PC-3 (cell line): ENCODE data around the gene CSRP2. TPM values are rescaled to one million over a fixed set of nuclear protein-coding genes. Genes with fewer than 3 reads are reported as not detected.

ENCODE experiments used
- ATAC-seq: fragments of 200-7000 bp; cut with Tn5 transposase; 2 replicates; pipeline ENCODE4 v1.9.1; 2020; ENCODE audit warnings: mild to moderate bottlenecking, moderate library complexity
- BruUV-seq: library from RNA; stranded (reverse); fragments of 400-500 nt; replicated peaks from 2 replicates; lab custom pipeline; 2021; lab: Mats Ljungman, UMichigan
- CTCF ChIA-PET: fragments of 300-600 bp; sonication (Branson Sonifier 250); formaldehyde crosslinking; loops from one replicate; lab custom pipeline; 2022; ENCODE audit warnings: antibody characterized with exemption; lab: Charles Lee
- POLR2A ChIA-PET: fragments of 300-600 bp; sonication (Branson Sonifier 250); formaldehyde crosslinking; loops from one replicate; lab custom pipeline; 2022; ENCODE audit warnings: antibody characterized with exemption; ENCODE audit not compliant: unreplicated experiment; lab: Charles Lee
- DNase-seq: peaks from one replicate; pipeline ENCODE4 v3.0.0-alpha.2; 2015
- H2AFZ ChIP-seq: fragments of 300-600 bp; sonication (generic); 2 replicates; pipeline ENCODE4 v1.6.0; 2016; ENCODE audit warnings: antibody characterized with exemption, low read length
- H3F3A ChIP-seq: fragments of 300-600 bp; sonication (generic); one replicate; pipeline ENCODE4 v1.6.0; 2017; ENCODE audit warnings: antibody characterized with exemption, low read length, control low read depth, mild to moderate bottlenecking; ENCODE audit not compliant: unreplicated experiment
- H3K27ac ChIP-seq: fragments of 300-600 bp; sonication (generic); 2 replicates; pipeline ENCODE4 v1.5.1; 2016; ENCODE audit warnings: mild to moderate bottlenecking, low read length
- H3K27me3 ChIP-seq: fragments of 300-600 bp; sonication (generic); 2 replicates; pipeline ENCODE4 v1.6.1; 2016; ENCODE audit warnings: low read length, mixed read lengths
- H3K36me3 ChIP-seq: fragments of 300-600 bp; sonication (generic); 2 replicates; pipeline ENCODE4 v1.6.1; 2016; ENCODE audit warnings: low read depth, mixed run types, low read length, mixed read lengths
- H3K4me1 ChIP-seq: fragments of 300-600 bp; sonication (generic); 2 replicates; pipeline ENCODE4 v1.5.1; 2016; ENCODE audit warnings: low read length; ENCODE audit not compliant: insufficient read depth
- H3K4me2 ChIP-seq: fragments of 300-600 bp; sonication (generic); 2 replicates; pipeline ENCODE4 v1.6.0; 2016; ENCODE audit warnings: low read length
- H3K4me3 ChIP-seq: fragments of 300-600 bp; sonication (generic); 2 replicates; pipeline ENCODE4 v1.5.1; 2016; ENCODE audit warnings: mild to moderate bottlenecking, low read length, mixed read lengths
- H3K79me2 ChIP-seq: fragments of 300-600 bp; sonication (generic); 2 replicates; pipeline ENCODE4 v1.6.1; 2017; ENCODE audit warnings: low read length, mixed read lengths
- H3K9ac ChIP-seq: fragments of 300-600 bp; sonication (generic); 2 replicates; pipeline ENCODE4 v1.6.0; 2016; ENCODE audit warnings: mild to moderate bottlenecking, low read length
- H3K9me2 ChIP-seq: fragments of 300-600 bp; sonication (generic); replicated peaks from 2 replicates; pipeline ENCODE4 v1.6.1; 2016; ENCODE audit warnings: mixed run types, low read length, mixed read lengths
- H3K9me3 ChIP-seq: fragments of 300-600 bp; sonication (generic); 2 replicates; pipeline ENCODE4 v1.6.1; 2016; ENCODE audit warnings: low read length, mixed read lengths
- H4K20me1 ChIP-seq: fragments of 300-600 bp; sonication (generic); 2 replicates; pipeline ENCODE4 v1.6.1; 2016; ENCODE audit warnings: low read length, mixed read lengths
- CTCF ChIP-seq: fragments of 300-600 bp; sonication (generic); conservative IDR thresholded peaks from 2 replicates; pipeline ENCODE4 v1.5.1; 2017; ENCODE audit warnings: antibody characterized with exemption, low read depth, mild to moderate bottlenecking, low read length
- EZH2 ChIP-seq: fragments of 300-600 bp; sonication (generic); IDR thresholded peaks from one replicate; pipeline ENCODE4 v1.6.1; 2017; ENCODE audit warnings: antibody characterized with exemption, mild to moderate bottlenecking, low read length; ENCODE audit not compliant: unreplicated experiment
- EZH2phosphoT487 ChIP-seq: fragments of 300-600 bp; sonication (generic); IDR thresholded peaks from 2 replicates; pipeline ENCODE4 v1.6.1; 2018; ENCODE audit warnings: mild to moderate bottlenecking, antibody characterized with exemption, low read length, borderline replicate concordance
- intact Hi-C: fragments of 100-400 bp; cut with micrococcal nuclease; formaldehyde crosslinking; loops from 2 replicates; pipeline ENCODE4 v1.9.0; 2023
- total RNA-seq: library from RNA; depleted of rRNA; stranded (reverse); fragments of >200 nt; gene quantifications from 2 replicates; pipeline ENCODE4 v1.2.3, GENCODE V29; 2014

Gene CSRP2
- total RNA-seq, 1 experiment from 2014 or later: 36.3 TPM

GRCh38 chr12:76915361-76916169, 36.7 kb upstream of the CSRP2 start:
- CTCF ChIA-PET: no interaction called here

GRCh38 chr12:76914102-76914859, 35.5 kb upstream of the CSRP2 start:
- ChIA-PET CTCF (no interaction called here), POLR2A (no interaction called here)
- no peak for TF ChIP-seq EZH2phosphoT487
- TF ChIP-seq CTCF: no peak
- TF ChIP-seq EZH2: no peak
- no peak overlapping the region for H3K27ac ChIP-seq
- peaks cover 12% of the 10 kb centered on the region; the same call in 1 of the 2 replicates for H3K4me1 ChIP-seq
- no peak overlapping the region for H3K4me2 ChIP-seq
- no peaks in the 10 kb centered on the region for H3K36me3 ChIP-seq
- intact Hi-C loops: no loop called here
- no peaks in the 10 kb centered on the region for H3F3A ChIP-seq
- no peak overlapping the region for H3K4me3 ChIP-seq
- no peaks in the 10 kb centered on the region for H3K9me3 ChIP-seq
- H3K9me2 ChIP-seq: no peaks in the 10 kb centered on the region
- no peak overlapping the region for H2AFZ ChIP-seq
- H3K79me2 ChIP-seq: no peaks in the 10 kb centered on the region
- H3K9ac ChIP-seq: no peak overlapping the region
- no peak for DNase-seq
- BruUV-seq: no TSS peak
- H4K20me1 ChIP-seq: no peaks in the 10 kb centered on the region
- H3K27me3 ChIP-seq: peaks cover 3% of the 10 kb centered on the region; the same call in 1 of the 2 replicates
- no peak for ATAC-seq

More at GRCh38 chr12:76915361-76916169, 36.7 kb upstream of the CSRP2 start:
- H3K9me2 ChIP-seq: no peaks in the 10 kb centered on the region
- H3K4me2 ChIP-seq: peak overlapping the region; percentile 27; the same call in 1 of the 2 replicates
- H3K27me3 ChIP-seq: peaks cover 3% of the 10 kb centered on the region; the same call in 1 of the 2 replicates
- no peak overlapping the region for H2AFZ ChIP-seq
- H3K36me3 ChIP-seq: no peaks in the 10 kb centered on the region
- no peaks in the 10 kb centered on the region for H3K9me3 ChIP-seq
- intact Hi-C loops: no loop called here
- H3K9ac ChIP-seq: no peak overlapping the region
- no peaks in the 10 kb centered on the region for H3K79me2 ChIP-seq
- ATAC-seq (peak; percentile 78), DNase-seq (peak; percentile 38)
- no TSS peak for BruUV-seq
- TF ChIP-seq EZH2 (no peak), EZH2phosphoT487 (no peak), CTCF (no peak)
- no peaks in the 10 kb centered on the region for H4K20me1 ChIP-seq
- peaks cover 12% of the 10 kb centered on the region; the same call in 1 of the 2 replicates for H3K4me1 ChIP-seq
- no peak overlapping the region for H3K27ac ChIP-seq
- POLR2A ChIA-PET: no interaction called here
- H3F3A ChIP-seq: no peaks in the 10 kb centered on the region
- H3K4me3 ChIP-seq: no peak overlapping the region
